IMR-90 (cell line): ENCODE results near the gene HDAC2. TPM values are rescaled to one million over a fixed set of nuclear protein-coding genes. Genes with fewer than 3 reads are reported as not detected.

Source experiments
- ATAC-seq: fragments of 200-7000 bp; cut with Tn5 transposase; 2 replicates; pipeline ENCODE4 v1.9.1; 2020; ENCODE audit warnings: low read depth, mild to moderate bottlenecking, moderate library complexity
- BruUV-seq: library from RNA; stranded (reverse); fragments of 400-500 nt; replicated peaks from 2 replicates; lab custom pipeline; 2021; lab: Mats Ljungman, UMichigan
- CTCF ChIA-PET: fragments of 300-600 bp; formaldehyde crosslinking; extraction: SDS; loops from one replicate; lab custom pipeline; 2021; ENCODE audit warnings: antibody characterized with exemption; lab: Yijun Ruan, JAX
- POLR2A ChIA-PET: fragments of 300-600 bp; sonication (Branson Sonifier 250); formaldehyde crosslinking; loops from one replicate; lab custom pipeline; 2022; ENCODE audit warnings: antibody characterized with exemption; ENCODE audit not compliant: unreplicated experiment; lab: Charles Lee
- DNase-seq: peaks from one replicate; pipeline ENCODE4 v3.0.0; 2013
- H2AFZ ChIP-seq: replicated peaks from 2 replicates; pipeline ENCODE3; 2013; ENCODE audit warnings: low read length, mild to moderate bottlenecking; ENCODE audit not compliant: poor library complexity
- H2AK5ac ChIP-seq: 2 replicates; pipeline ENCODE4 v1.6.1; 2013; ENCODE audit warnings: low read depth, low read length, inconsistent platforms
- H2AK9ac ChIP-seq: replicated peaks from 2 replicates; pipeline ENCODE3; 2013; ENCODE audit warnings: mild to moderate bottlenecking, low read depth, low read length, moderate library complexity; ENCODE audit not compliant: poor library complexity
- H2BK120ac ChIP-seq: 2 replicates; pipeline ENCODE4 v1.6.1; 2013; ENCODE audit warnings: low read depth, low read length, inconsistent platforms
- H2BK15ac ChIP-seq: 3 replicates; pipeline ENCODE4 v1.6.1; 2013; ENCODE audit warnings: low read depth, low read length, inconsistent platforms
- H2BK20ac ChIP-seq: 2 replicates; pipeline ENCODE4 v1.6.1; 2013; ENCODE audit warnings: low read depth, mild to moderate bottlenecking, inconsistent platforms, low read length, moderate library complexity
- H2BK5ac ChIP-seq: 2 replicates; pipeline ENCODE4 v1.6.1; 2013; ENCODE audit warnings: mild to moderate bottlenecking, low read depth, low read length, inconsistent platforms; ENCODE audit not compliant: poor library complexity, severe bottlenecking
- H3K14ac ChIP-seq: replicated peaks from 2 replicates; pipeline ENCODE4 v1.6.1; 2013; ENCODE audit warnings: low read depth, low read length, inconsistent platforms
- H3K18ac ChIP-seq: 2 replicates; pipeline ENCODE4 v1.6.1; 2013; ENCODE audit warnings: low read depth, low read length, control low read depth
- H3K23ac ChIP-seq: 2 replicates; pipeline ENCODE4 v1.6.1; 2013; ENCODE audit warnings: low read depth, low read length, inconsistent platforms
- H3K27ac ChIP-seq: 2 replicates; pipeline ENCODE4 v1.5.1; 2013; ENCODE audit warnings: mild to moderate bottlenecking, control low read depth, low read length; ENCODE audit not compliant: insufficient read depth
- H3K27me3 ChIP-seq: 2 replicates; pipeline ENCODE4 v1.6.1; 2013; ENCODE audit warnings: low read length; ENCODE audit not compliant: control insufficient read depth, insufficient read depth
- H3K36me3 ChIP-seq: 2 replicates; pipeline ENCODE4 v1.6.1; 2013; ENCODE audit warnings: low read length, mixed read lengths; ENCODE audit not compliant: control insufficient read depth, insufficient read depth
- H3K4ac ChIP-seq: 2 replicates; pipeline ENCODE4 v1.6.1; 2013; ENCODE audit warnings: low read depth, low read length, inconsistent platforms
- H3K4me1 ChIP-seq: 2 replicates; pipeline ENCODE4 v1.6.1; 2013; ENCODE audit warnings: low read length, mixed read lengths; ENCODE audit not compliant: control insufficient read depth, insufficient read depth
- H3K4me2 ChIP-seq: 2 replicates; pipeline ENCODE4 v1.6.1; 2013; ENCODE audit warnings: low read depth, mild to moderate bottlenecking, control low read depth, low read length, moderate library complexity
- H3K4me3 ChIP-seq: 2 replicates; pipeline ENCODE4 v1.5.1; 2013; ENCODE audit warnings: low read depth, mild to moderate bottlenecking, control low read depth, low read length, moderate library complexity; ENCODE audit not compliant: insufficient read depth
- H3K56ac ChIP-seq: 2 replicates; pipeline ENCODE4 v1.6.1; 2013; ENCODE audit warnings: low read length, inconsistent platforms; ENCODE audit not compliant: insufficient read depth; ENCODE audit errors: extremely low read depth
- H3K79me1 ChIP-seq, 2 experiments: 2 replicates each; pipeline ENCODE4 v1.6.1; 2013; ENCODE audit warnings: low read length in 2 of 2, inconsistent platforms in 1 of 2, low read depth in 1 of 2
- H3K9ac ChIP-seq: 2 replicates; pipeline ENCODE4 v1.6.1; 2013; ENCODE audit warnings: low read depth, low read length, control low read depth
- H3K9me1 ChIP-seq: 2 replicates; pipeline ENCODE4 v1.6.1; 2013; ENCODE audit warnings: low read length, inconsistent platforms; ENCODE audit not compliant: insufficient read depth
- H3K9me3 ChIP-seq: 2 replicates; pipeline ENCODE4 v1.6.1; 2013; ENCODE audit warnings: low read length; ENCODE audit not compliant: control insufficient read depth, insufficient read depth
- H4K20me1 ChIP-seq: 2 replicates; pipeline ENCODE4 v1.6.1; 2013; ENCODE audit warnings: low read length, inconsistent platforms; ENCODE audit not compliant: insufficient read depth
- H4K5ac ChIP-seq: 2 replicates; pipeline ENCODE4 v1.6.1; 2013; ENCODE audit warnings: mild to moderate bottlenecking, low read depth, low read length, control low read depth
- H4K8ac ChIP-seq, 2 experiments: 2 replicates each; pipeline ENCODE4 v1.6.1; 2013; ENCODE audit warnings: low read depth in 2 of 2, low read length in 2 of 2, control low read depth in 1 of 2, inconsistent platforms in 1 of 2
- H4K91ac ChIP-seq: 2 replicates; pipeline ENCODE4 v1.6.1; 2013; ENCODE audit warnings: low read depth, low read length, inconsistent platforms; ENCODE audit not compliant: insufficient read depth
- BHLHE40 ChIP-seq: fragments of 150-350 bp; IDR thresholded peaks from 2 replicates; pipeline ENCODE4 v1.6.1; 2016; ENCODE audit warnings: mild to moderate bottlenecking, low read depth, low read length
- CEBPB ChIP-seq: IDR thresholded peaks from 2 replicates; pipeline ENCODE4 v1.6.1; 2012; ENCODE audit warnings: low read depth, low read length, improper control_type of control experiment
- FOS ChIP-seq: fragments of 150-350 bp; IDR thresholded peaks from 2 replicates; pipeline ENCODE4 v1.6.1; 2016; ENCODE audit warnings: low read depth, low read length
- MAFK ChIP-seq: IDR thresholded peaks from 2 replicates; pipeline ENCODE4 v1.6.1; 2012; ENCODE audit warnings: low read depth, low read length, improper control_type of control experiment
- MXI1 ChIP-seq: IDR thresholded peaks from 2 replicates; pipeline ENCODE4 v1.6.1; 2012; ENCODE audit warnings: low read depth, mild to moderate bottlenecking, low read length, moderate library complexity, borderline replicate concordance
- POLR2A ChIP-seq: IDR thresholded peaks from 2 replicates; pipeline ENCODE4 v1.6.1; 2012; ENCODE audit warnings: mild to moderate bottlenecking, low read depth, low read length
- USF2 ChIP-seq: fragments of 150-350 bp; IDR thresholded peaks from 2 replicates; pipeline ENCODE4 v1.6.1; 2017; ENCODE audit warnings: mild to moderate bottlenecking, antibody characterized with exemption, low read length, low read depth
- WGBS, 2 experiments: methylation state at CpG; one replicate each; pipeline versions ENCODE4 v1.1.5 to v1.1.7; 2013; ENCODE audit warnings: missing lambda C conversion rate in 2 of 2; ENCODE audit not compliant: insufficient read length in 1 of 2; ENCODE audit errors: extremely low coverage in 2 of 2; 5-methylcytosine and 5-hydroxymethylcytosine counted together
- dilution Hi-C: fragments of 300-500 bp; cut with HindIII; formaldehyde crosslinking; loops from one replicate; pipeline ENCODE4 v1.14.3; 2018; ENCODE audit warnings: low sequenced_read_pairs; ENCODE audit not compliant: unreplicated experiment
- in situ Hi-C: fragments of 300-500 bp; cut with MboI; formaldehyde crosslinking; loops from 3 replicates; pipeline ENCODE4 v1.14.3; 2019; ENCODE audit warnings: low sequenced_read_pairs, inconsistent platforms, mixed read lengths
- intact Hi-C: fragments of 100-400 bp; cut with micrococcal nuclease; formaldehyde crosslinking; loops from 2 replicates; pipeline ENCODE4 v1.10.0; 2022
- polyA plus RNA-seq, 3 experiments: library from polyadenylated mRNA; depleted of rRNA; stranded (reverse); fragments of >200 nt; gene quantifications; 2 replicates each; pipeline ENCODE4 v1.2.3, GENCODE V29; 2012; ENCODE audit warnings: low replicate concordance in 1 of 3
- total RNA-seq: library from RNA; depleted of rRNA; stranded (reverse); fragments of >200 nt; gene quantifications from 2 replicates; pipeline ENCODE4 v1.2.3, GENCODE V29; 2012

The HDAC2 gene
- total and polyA plus RNA-seq, 2 of the 4 experiments (the other 2 are of a cell fraction), result 72.6 to 122 TPM

- no CpG with 5 or more reads among the region's 2 CpGs for WGBS, 2 experiments
- BruUV-seq, result no TSS peak
- TF ChIP-seq MAFK (no peak), CEBPB (no peak), USF2 (no peak), BHLHE40 (no peak), MXI1 (no peak), POLR2A (no peak), FOS (no peak)
- Histone ChIP-seq H3K4me1 (peaks cover 4% of the 10 kb centered on the region), H4K8ac (no peak overlapping the region), H3K9me3 (no peaks in the 10 kb centered on the region), H2AK9ac (no peak overlapping the region), H3K4me2 (no peak overlapping the region), H3K79me1 (no peaks in the 10 kb centered on the region), H2BK5ac (no peak overlapping the region), H3K14ac (no peak overlapping the region), H3K23ac (no peak overlapping the region), H3K56ac (no peak overlapping the region), H3K18ac (no peak overlapping the region), H3K9ac (no peak overlapping the region), H3K4ac (no peak overlapping the region), H2BK120ac (no peak overlapping the region), H2BK15ac (no peak overlapping the region), H3K9me1 (peaks cover 7% of the 10 kb centered on the region; the same call in 1 of the 2 replicates), H4K5ac (no peak overlapping the region), H3K27me3 (no peaks in the 10 kb centered on the region), H2BK20ac (no peak overlapping the region), H3K27ac (no peak overlapping the region), H2AFZ (no peak overlapping the region), H4K91ac (no peak overlapping the region), H2AK5ac (no peak overlapping the region), H3K36me3 (no peaks in the 10 kb centered on the region), H3K4me3 (no peak overlapping the region), H4K20me1 (no peaks in the 10 kb centered on the region)
- in situ Hi-C loops (loop anchor here (10.0 to 25.0 kb wide), 3 partner anchors 1127 to 1714 kb away; no protein-coding TSS in a partner anchor), dilution Hi-C loops (no loop called here), intact Hi-C loops (no loop called here)
- DNase-seq (peak; percentile 70), ATAC-seq (peak; percentile 77)
- CTCF ChIA-PET, result no interaction called here
- POLR2A ChIA-PET, result no interaction called here
Measured at GRCh38 chr6:113901482-113901881, 69.5 kb downstream of the HDAC2 start.
